Heart left ventricle (tissue), 16 donors: Measurements from ENCODE around the gene ZNF516. TPM values are rescaled to one million over a fixed set of nuclear protein-coding genes. Genes with fewer than 3 reads are reported as not detected.

Source experiments
- ATAC-seq, 4 donors: fragments of 200-7000 bp; cut with Tn5 transposase; one replicate each; pipeline ENCODE4 v1.9.1; 2020 to 2022; ENCODE audit warnings: moderate library complexity in 4 of 4, mild to moderate bottlenecking in 3 of 4, moderate number of reproducible peaks in 1 of 4
- DNase-seq, 5 donors: peaks; one replicate each; pipeline ENCODE4 v3.0.0-alpha.2; 2020
- H3K27ac ChIP-seq, 12 donors: fragments of 200-600 bp; sonication (generic) in 4 of 12; one replicate each; pipeline versions ENCODE4 v1.5.0 to v1.8.0; 2016 to 2022; ENCODE audit warnings: mild to moderate bottlenecking in 2 of 12
- H3K27me3 ChIP-seq, 9 donors: fragments of 200-600 bp; sonication (generic) in 2 of 9; one replicate each; pipeline versions ENCODE4 v1.5.1 to v1.8.0; 2016 to 2022; ENCODE audit warnings: mild to moderate bottlenecking in 3 of 9
- H3K36me3 ChIP-seq, 9 donors: fragments of 200-600 bp; sonication (generic) in 2 of 9; one replicate each; pipeline versions ENCODE4 v1.5.0 to v1.8.0; 2018 to 2022; ENCODE audit warnings: mild to moderate bottlenecking in 2 of 9
- H3K4me1 ChIP-seq, 12 donors: fragments of 200-600 bp; sonication (generic) in 4 of 12; one replicate each; pipeline versions ENCODE4 v1.5.0 to v1.8.0; 2016 to 2022; ENCODE audit warnings: mild to moderate bottlenecking in 3 of 12
- H3K4me3 ChIP-seq, 12 donors: fragments of 200-600 bp; sonication (generic) in 4 of 12; one replicate each; pipeline versions ENCODE4 v1.5.0 to v1.8.0; 2017 to 2022; ENCODE audit warnings: mild to moderate bottlenecking in 9 of 12, moderate library complexity in 4 of 12
- H3K9me3 ChIP-seq, 12 donors: fragments of 200-600 bp; sonication (generic) in 4 of 12; one replicate each; pipeline versions ENCODE4 v1.5.0 to v1.8.0; 2016 to 2022; ENCODE audit warnings: mild to moderate bottlenecking in 1 of 12
- CTCF ChIP-seq, 12 donors: fragments of 200-600 bp; sonication (generic) in 4 of 12; IDR thresholded peaks; one replicate each; pipeline versions ENCODE4 v1.5.0 to v1.8.0; 2018 to 2022; ENCODE audit warnings: antibody characterized with exemption in 12 of 12, mild to moderate bottlenecking in 5 of 12
- POLR2A ChIP-seq, 2 donors: fragments of 450-650 bp; IDR thresholded peaks; one replicate each; pipeline ENCODE4 v1.6.1; 2017; ENCODE audit warnings: antibody characterized with exemption in 2 of 2, mild to moderate bottlenecking in 2 of 2, moderate library complexity in 2 of 2
- WGBS, 4 donors: extraction: QIAGEN DNeasy Blood & Tissue Kit in 2 of 4; methylation state at CpG; one replicate each; pipeline versions ENCODE4 v1.1.5 to v1.1.7; 2013 to 2018; 5-methylcytosine and 5-hydroxymethylcytosine counted together
- intact Hi-C, 10 donors: fragments of 100-400 bp; cut with DNase I; formaldehyde crosslinking; loops; one replicate each; pipeline versions ENCODE4 v1.11.1 to v1.14.2; 2022
- polyA plus RNA-seq, 2 donors: library from polyadenylated mRNA; stranded (reverse); fragments of 200-250 nt; gene quantifications; one replicate each; pipeline ENCODE4 v1.2.3, GENCODE V29; 2013
- total RNA-seq, 9 donors: library from RNA; depleted of rRNA in 2 of 9; stranded (reverse); fragments of >200 nt in 2 of 9; fragmentation: NEBNext Ultra II Directional in 3 of 9; extraction: Animal tissue kit (Norgen Biotek cat#: 25700) in 3 of 9; gene quantifications; one replicate each; pipeline versions ENCODE4 v1.1.0 to v1.2.4, GENCODE V29; 2016 to 2023
- donor health status: ischemic (EF 13 %, LVEDD 7.1; RV severe dilation, severe dysfunction).
- donor health status: healthy with polysubstance abuse.
- donor health status: DM: no; HTN: yes; CAD: no.
- donor health status: DM: no; HTN: no; CAD: no.
- donor health status: ischemic (EF 25% LVEDD 6.9; RV normal size, moderate dysfunction).
- donor health status: ischemic (EF 25% LVEDD 5.7; RV mildly dilated, moderate dysfunction).
- donor health status: healthy.
- donor health status: DM: yes; HTN: yes; CAD: no.
- donor health status: ischemic (EF 35%, LVEDD 5.7; RV mildly dilated, moderate dysfunction).
- donor health status: nonischemic (EF 11% LVEDD 7.7; RV severe dilation, severe dysfunction).
- donor health status: DM: yes; HTN: yes; CAD: no.
- donor health status: PGD.
- donor health status: ischemic (EF 29% LVEDD 5.4; RV normal size, mild dysfunction).
- donor health status: nonischemic (EF 23%, LVEDD 6.1; RV moderate dilation, normal function).

The ZNF516 gene
- total and polyA plus RNA-seq, 11 donors = 4.8 to 24.8 (median 14.6) TPM

- H3K27ac ChIP-seq = no peak overlapping the region
- H3K4me1 ChIP-seq = no peaks in the 10 kb centered on the region
- WGBS, 4 donors = 53 to 88% (median 62%) methylated on average over 1 to 2 of the region's 2 CpGs
- intact Hi-C loops = no loop called here
- ATAC-seq (no peak), DNase-seq (no peak)
- H3K4me3 ChIP-seq = no peak overlapping the region
- no peaks in the 10 kb centered on the region for H3K27me3 ChIP-seq
- no peak for TF ChIP-seq POLR2A (IDR thresholded peaks at IDR 0.05)
- TF ChIP-seq CTCF (IDR thresholded peaks at IDR 0.05) = no peak
- no peaks in the 10 kb centered on the region for H3K36me3 ChIP-seq
- H3K9me3 ChIP-seq = peaks cover 0 to 22% (median 0%) of the 10 kb centered on the region in 12 donors
These were observed 155.8 kb downstream of the ZNF516 start for GRCh38 chr18:76339246-76339620.

GRCh38 chr18:76338619-76339245 lies 156.3 kb downstream of the ZNF516 start:
- TF ChIP-seq CTCF (IDR thresholded peaks at IDR 0.05) (no peak), POLR2A (IDR thresholded peaks at IDR 0.05) (no peak)
- H3K9me3 ChIP-seq = peaks cover 0 to 26% (median 0%) of the 10 kb centered on the region in 12 donors
- no peaks in the 10 kb centered on the region for H3K36me3 ChIP-seq
- H3K27ac ChIP-seq = no peak overlapping the region
- H3K4me3 ChIP-seq = no peak overlapping the region
- ATAC-seq = no peak
- H3K4me1 ChIP-seq = no peaks in the 10 kb centered on the region
- H3K27me3 ChIP-seq = no peaks in the 10 kb centered on the region
- WGBS, 4 donors = 72 to 78% (median 74%) methylated on average over 5 of the region's 5 CpGs
- intact Hi-C loops = no loop called here
- DNase-seq = no peak

GRCh38 chr18:76338088-76338487 lies 157.0 kb downstream of the ZNF516 start:
- DNase-seq (no peak), ATAC-seq (no peak)
- H3K27ac ChIP-seq = no peak overlapping the region
- intact Hi-C loops = no loop called here
- H3K9me3 ChIP-seq = peaks cover 0 to 32% (median 0%) of the 10 kb centered on the region in 12 donors
- TF ChIP-seq POLR2A (IDR thresholded peaks at IDR 0.05) (no peak), CTCF (IDR thresholded peaks at IDR 0.05) (no peak)
- H3K27me3 ChIP-seq = no peaks in the 10 kb centered on the region
- 94 to 96% (median 94%) methylated on average over 9 of the region's 9 CpGs for WGBS, 4 donors
- H3K36me3 ChIP-seq = no peaks in the 10 kb centered on the region
- no peaks in the 10 kb centered on the region for H3K4me1 ChIP-seq
- H3K4me3 ChIP-seq = no peak overlapping the region

GRCh38 chr18:76335859-76336640 lies 159.0 kb downstream of the ZNF516 start:
- TF ChIP-seq POLR2A (IDR thresholded peaks at IDR 0.05) (no peak), CTCF (IDR thresholded peaks at IDR 0.05) (no peak)
- Histone ChIP-seq H3K4me3 (no peak overlapping the region), H3K27me3 (no peaks in the 10 kb centered on the region), H3K36me3 (no peaks in the 10 kb centered on the region), H3K4me1 (no peaks in the 10 kb centered on the region), H3K9me3 (peaks cover 0 to 46% (median 3%) of the 10 kb centered on the region in 12 donors), H3K27ac (no peak overlapping the region)
- 82 to 88% (median 86%) methylated on average over 10 of the region's 10 CpGs for WGBS, 4 donors
- DNase-seq (no peak), ATAC-seq (no peak)
- intact Hi-C loops = no loop called here
